DMS53 (cell line): Measurements from ENCODE around the gene PDZD4.
"Not testable (repeated sequence)": the region's sequence is repeated elsewhere in the genome, so short reads cannot be mapped to it uniquely, and the experiment has no call there.

Experiments used
- DNase-seq: peaks from one replicate; lab custom pipeline; 2025; lab: John Stamatoyannopoulos, UW

The PDZD4 gene

DNA sequence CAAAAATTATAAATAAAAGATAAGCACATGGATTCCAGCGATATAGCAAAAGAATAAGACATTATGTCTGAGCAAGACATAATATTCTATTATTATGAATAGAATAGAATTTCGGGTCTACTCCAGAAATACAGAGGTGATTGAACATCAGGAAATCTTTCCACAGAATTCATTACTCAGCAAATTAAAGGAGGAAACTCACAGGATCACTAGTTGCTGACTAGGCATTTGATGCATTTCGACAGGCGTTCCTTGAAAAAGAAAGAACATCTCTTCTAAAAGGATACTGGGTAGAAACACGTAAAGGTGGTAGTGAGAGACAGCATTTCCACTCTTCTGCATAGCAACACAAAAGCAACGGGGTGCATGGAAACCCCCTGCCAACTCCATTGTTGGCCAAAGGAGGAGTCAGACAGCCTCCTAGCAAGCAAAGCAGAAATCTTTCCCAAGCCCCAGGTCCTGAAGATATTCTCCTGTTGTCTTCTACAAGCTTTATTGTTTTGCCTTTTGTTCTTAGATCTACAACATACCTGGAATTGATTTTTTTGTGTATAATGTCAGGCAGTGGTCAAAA lies 14.3 kb upstream of the PDZD4 start:
- DNase-seq: no peak

DNA sequence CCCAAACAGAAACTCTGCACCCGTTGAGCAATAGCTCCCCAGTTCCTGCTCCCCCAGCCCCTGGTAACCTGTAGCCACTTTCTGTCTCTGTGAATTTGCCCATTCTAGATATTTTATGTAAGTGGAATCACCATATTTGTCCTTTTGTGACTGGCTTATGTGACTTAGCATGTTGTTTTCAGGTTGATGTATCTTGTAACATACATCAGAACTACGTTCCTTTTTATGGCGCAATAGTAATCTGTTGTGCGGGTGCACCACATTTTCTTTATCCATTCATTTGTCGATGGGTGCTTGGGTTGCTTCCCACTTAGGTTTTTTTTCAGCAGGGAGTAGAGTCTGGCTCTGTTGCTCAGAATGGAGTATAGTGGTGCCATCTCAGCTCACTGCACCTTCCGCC lies 6.6 kb upstream of the PDZD4 start:
- DNase-seq: no peak

DNA sequence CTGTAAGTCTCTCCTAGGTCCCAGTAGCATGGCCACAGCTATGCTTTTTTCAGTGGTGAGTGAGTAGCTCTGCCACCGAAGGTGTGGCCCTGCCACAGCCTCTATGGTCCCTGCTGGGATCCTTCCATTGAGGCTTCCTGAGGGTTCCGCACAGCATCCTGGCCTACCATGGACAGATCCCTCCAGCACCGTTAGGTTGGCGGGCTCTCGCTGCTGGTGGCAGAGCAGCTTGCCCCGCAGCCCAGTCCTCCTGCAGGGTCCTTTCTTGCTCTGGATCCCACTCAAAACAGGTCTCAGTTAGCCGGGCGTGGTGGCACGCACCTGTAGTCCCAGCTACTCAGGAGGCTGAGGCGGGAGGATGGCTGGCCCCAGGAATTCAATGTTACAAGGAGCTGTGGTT lies 2.4 kb upstream of the PDZD4 start:
- no peak for DNase-seq

DNA sequence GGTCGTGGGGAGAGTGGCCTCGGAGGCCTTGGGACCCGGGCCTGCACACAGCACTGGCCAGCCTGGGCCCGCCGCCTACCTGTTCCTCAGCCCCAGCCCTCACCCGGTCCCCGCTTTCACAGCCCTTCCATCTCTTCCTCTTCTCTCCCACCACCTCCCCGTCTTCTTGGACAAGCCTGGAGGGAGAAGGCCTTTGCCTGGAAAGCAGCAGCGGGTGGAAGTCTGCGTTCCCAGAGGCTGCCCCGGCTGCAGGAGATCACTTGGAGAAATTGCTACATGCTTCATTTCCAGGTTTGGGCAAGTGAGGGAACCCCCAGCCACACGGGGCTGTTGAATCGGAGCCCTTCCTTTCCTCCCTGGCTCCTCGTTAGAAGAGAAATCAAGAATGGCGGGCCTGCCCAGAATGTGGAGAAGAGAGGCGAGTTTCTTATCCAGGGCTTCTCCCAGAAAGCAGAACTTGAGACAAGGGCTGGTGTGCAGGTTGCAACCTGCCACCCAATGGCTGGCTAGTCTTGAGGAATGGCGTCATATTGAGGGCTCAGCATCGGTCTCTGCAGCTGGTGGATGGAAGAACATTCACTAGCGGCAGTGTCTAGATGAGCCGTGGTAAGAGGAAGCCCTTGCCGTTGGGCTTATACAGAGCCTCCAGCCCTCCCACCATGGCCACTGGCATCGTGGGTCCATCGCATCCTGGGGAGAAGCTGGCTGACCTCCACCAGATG lies 1.2 kb upstream of the PDZD4 start:
- no peak for DNase-seq

DNA sequence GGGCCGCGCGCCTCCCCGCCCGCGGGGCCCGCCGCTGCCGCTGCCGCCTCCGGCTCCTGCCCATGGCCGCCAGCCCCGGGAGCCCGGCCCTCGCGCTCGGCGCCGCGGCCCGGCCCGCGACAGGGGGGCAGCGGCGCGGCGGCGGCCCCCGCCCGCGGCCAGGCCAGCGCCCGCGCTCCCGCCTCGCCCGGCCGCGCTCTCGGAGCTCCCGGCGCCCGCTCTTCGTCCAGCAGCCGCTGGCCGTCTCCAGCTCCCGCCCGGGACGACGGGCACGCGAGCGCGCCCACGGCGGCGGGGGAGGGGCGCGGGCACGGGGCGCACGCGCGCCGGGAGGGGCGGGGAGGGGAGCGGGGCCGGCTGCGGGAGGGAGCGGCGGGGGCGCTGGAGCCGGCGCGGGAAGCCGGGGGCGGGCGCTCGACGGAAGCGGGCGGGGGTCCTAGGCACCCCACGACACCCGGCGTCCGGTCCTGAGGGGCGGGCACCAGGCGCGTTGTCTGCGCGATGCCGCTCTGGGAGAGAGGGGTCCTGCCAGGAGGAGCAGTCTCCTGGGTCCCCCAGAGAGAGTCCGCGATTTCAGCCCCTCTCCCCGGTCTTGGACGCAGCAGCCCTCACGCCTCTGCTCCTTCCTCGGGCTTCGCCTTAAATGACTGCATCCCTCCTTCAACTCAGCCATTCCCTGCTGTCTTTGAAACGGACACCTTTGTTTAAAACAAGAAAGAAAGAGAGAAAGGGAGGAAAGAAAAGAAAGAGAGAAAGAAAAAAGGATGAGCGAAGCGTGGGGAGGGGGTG lies 490 bp upstream of the PDZD4 start:
- peak; percentile 28 for DNase-seq

DNA sequence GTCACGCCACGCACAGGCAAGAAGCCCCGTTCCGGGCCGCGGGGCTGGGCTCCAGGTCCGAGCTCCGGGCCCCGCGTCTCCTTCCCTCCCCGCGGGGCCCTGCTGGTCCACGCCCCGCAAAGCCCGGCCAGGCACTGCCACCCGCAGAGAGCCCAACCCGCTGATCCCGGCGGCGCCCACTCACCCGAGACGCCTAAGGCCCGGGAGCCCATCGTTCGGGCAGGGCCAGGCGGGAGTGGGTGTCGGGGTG lies 870 bp downstream of the PDZD4 start:
- DNase-seq: no peak

DNA sequence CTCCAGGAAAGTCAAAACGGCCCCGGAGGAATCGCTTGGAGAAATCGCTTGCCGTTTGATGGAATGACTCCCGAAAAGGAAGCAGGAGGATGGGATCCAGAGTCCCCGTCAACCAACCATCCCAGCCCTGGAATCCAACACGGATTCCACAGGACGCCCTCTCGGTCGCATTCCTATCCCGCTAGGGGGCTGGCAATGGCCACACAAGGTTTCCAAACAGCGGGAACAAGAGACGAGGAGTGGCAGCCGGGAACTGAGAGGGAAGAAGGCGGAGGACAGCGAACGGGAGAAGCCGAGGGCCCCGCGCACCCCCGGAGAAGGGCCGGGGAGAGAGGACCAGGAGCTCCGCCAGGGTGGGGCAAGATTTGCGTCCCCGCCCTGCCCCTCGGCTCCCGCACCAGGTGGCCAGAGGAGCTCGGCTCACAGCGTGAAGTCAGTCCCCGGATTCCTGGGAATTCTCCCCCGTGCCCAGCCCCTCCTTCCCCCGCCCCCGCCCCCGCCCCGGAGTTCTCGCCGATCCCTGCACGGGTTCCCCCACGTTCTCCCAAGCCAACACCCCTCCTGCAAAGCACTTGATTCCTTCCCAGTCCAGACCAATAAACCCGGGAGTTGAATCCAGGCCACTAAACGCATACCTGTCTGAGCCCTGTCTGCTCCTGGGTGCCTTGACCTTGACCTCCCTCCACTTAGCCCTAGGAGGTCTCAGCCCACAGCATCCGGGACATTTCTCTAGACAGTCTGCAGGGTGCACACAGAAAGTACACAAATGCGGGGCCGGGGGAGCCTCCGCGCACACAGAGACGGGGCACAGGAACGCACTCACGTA lies 1.4 kb downstream of the PDZD4 start:
- no peak for DNase-seq

DNA sequence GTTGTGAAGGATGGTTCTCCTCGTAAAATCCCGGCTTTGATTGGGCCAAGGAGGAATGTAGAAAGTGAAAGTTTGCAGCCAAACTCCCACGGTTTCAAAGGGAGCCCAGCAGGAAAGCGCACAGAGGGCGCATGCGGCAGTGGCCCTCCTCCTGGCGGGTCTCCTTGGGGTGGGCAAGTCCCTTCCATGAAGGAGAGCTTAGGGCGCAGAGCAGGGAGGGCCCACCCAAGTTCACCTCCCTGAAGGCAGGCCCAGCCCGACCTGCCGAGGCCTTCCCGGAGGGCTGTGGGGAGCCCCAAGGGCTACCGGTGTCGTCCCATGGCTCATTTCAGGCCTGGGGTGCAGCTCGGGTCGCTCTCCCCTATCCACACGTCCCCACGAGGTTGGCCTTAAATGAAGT lies 2.0 kb downstream of the PDZD4 start:
- DNase-seq: no peak

DNA sequence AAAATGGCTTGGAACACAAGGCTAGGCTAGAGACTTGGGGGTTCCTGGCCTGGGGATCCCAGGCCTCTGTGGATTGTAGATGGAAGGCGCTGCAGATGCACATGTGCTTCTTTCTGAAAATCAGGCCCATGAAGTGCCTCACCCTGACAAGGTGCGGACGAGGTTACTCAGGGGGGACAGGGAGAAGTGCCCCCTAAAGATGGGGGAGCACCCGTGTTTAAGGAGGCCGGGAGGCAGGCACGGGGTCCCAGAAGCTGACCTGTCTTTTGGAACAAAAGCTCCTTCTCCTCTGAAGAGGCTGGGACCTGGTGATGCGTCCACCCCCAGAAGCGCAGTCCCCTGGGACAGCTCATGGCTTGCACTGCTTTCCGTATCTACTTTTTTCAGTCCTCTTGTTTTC lies 2.4 kb downstream of the PDZD4 start:
- no peak for DNase-seq

DNA sequence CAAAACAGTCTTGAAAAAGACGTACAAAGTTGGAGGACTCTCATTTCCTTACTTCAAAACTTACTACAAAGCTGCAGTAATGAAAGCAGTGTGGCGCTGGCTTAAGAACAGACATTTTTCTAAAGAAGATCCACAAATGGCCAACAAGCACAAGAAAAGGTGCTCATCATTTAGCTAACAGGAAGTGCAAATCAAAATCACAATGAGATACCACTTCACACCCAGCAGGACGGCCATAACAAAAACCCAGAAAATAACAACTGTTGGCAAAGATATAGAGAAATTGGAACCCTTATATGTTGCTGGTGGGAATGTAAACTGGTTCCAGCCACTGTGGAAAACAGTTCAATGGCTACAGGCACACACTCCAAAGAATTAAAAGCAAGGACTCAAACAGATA lies 3.3 kb downstream of the PDZD4 start:
- DNase-seq: no peak

DNA sequence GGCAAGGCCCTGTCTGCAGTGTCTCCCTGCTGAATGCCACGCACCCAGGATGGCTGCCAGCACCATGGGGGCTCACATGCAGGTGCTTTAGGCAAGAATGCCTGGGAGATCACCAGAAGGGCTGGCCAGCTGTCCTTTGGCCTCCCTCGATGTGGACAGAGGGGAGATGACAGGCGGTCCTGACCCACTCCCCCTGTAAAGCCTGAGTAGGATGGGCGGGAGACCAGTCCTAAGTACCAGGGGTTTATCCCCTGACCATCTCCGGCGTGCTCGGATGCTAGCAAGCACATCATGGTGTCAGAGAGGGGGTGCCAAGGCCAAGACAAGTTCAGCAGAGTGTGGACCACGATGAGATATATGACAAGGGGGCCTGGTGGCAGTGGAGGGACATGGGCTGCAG lies 5.3 kb downstream of the PDZD4 start:
- DNase-seq: no peak

DNA sequence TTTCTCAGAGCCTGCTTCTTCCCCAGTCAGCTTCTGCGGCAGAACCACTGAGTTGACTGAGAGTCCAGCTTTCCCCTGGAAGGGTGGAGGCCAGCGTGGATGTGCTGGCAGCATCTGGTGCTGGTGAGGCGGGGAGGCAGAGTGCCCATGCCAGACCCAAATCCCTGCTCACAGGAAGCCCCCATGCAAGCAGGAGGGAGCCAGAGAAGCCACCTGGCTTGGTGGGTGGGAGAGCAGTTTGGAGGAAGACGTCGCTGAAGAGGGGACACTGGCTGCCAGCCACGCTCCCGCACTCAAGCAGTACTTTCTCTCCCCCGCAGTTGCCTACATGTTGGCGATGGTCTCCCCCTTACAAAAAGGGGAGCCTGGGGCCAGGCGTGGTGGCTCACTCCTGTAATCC lies 6.0 kb downstream of the PDZD4 start:
- no peak for DNase-seq

DNA sequence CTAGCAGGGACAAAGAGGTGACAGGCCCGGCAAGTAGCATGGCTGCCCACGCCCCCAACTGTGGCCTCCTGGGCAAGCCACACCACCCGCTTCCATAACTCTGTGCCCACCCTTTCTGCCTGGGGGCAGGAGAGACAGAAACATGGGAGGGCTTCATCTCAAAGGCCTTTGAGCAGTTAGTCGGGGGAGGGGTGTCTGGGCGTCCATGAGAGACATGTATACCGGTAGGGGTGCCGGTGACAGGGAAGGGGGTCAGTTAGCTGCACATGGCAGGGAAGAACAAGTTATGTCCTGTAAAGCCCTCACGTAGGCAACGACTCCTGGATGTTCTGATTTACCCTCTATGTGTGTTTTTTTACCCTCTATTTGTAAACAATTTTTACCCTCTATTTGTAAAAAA lies 9.3 kb downstream of the PDZD4 start:
- DNase-seq: no peak

DNA sequence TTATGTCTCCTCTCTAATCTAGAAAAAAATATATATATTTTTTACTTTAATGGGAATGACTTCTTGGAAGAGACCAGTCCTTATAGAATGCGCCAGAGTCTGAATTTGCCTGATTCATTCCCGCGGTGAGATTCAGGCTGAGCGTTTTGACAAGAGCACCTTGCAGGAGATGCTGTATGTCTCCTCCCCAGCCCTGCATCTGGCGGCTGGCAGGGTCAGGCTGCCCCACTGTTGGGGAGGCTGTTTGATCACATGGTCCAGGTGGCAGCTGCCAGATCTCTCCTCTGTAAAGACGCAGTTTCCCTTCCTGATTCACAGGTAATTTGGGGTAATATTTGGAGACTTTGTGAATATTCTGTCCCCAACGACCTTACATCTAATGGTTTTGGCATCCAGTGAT lies 9.7 kb downstream of the PDZD4 start:
- no peak for DNase-seq

DNA sequence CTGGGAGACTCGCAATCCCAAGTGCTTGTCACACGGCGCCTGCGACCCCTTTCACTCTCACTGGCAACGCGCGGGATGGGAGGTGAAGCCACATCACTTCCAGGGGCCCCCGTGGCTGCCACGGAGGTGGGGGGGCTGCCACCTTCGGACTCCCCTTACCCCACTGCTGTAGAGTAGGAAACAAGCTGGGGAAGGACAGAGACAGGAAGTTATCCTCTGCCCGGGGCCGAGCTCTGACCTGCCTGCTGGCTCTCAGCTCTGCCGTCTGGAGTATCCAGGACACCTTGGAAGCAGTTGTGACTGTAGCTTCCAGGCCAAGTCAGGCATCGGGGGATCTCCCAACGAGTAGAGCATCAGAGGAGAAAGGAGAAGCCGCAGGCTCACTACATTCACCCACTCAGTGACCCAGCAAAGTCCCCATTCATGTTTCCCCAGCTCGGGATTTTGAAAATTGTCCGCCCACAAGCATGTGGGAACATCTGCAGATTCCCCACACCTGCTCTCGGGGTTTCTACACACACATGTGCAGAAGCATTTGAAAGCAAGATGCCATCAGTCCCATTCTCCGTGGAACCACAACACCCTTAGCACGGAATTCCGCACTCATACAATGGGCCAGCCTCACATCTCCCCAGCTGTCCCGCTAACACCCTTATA lies 10.8 kb downstream of the PDZD4 start:
- peak; percentile 46 for DNase-seq

DNA sequence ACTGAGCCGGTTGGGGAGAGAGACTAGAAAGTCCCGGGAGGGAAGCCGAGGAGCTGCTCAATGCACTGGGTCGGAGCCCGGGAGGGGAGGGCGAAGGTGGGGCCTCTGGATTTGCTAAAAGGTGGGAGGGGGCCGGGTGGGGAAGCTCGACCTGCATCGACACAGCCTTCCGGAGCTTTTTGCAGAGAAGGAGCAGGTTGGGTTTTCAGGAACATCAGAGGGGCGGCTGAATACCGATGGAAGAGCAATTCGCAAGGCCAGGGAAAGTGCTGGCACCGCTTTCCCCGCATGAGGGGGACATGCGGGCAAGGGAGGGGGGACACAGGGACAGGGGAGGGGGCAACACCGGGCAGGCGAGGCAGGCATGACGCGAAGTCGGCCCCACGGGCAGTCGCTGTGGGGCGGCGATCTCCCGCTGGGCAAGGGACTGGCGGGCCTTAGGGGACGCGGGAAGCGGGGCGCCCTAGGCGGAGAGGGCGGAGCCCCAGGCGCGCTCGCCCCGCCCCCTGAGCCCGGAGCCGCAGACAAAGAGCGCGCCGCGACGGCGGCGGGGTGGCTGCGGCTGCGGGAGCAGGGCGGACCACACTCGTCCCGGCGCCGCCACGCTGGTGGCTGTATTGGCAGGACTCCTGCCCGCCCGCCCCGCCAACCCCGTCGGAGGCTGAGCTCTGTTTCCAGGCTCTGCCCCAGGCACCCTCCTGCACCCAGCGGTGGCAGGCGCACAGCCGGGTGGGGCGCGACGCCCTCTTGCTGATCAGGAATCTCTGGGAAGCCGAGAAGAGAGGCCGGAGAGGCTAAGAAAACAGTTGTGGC lies 11.6 kb downstream of the PDZD4 start:
- peak; percentile 66 for DNase-seq

DNA sequence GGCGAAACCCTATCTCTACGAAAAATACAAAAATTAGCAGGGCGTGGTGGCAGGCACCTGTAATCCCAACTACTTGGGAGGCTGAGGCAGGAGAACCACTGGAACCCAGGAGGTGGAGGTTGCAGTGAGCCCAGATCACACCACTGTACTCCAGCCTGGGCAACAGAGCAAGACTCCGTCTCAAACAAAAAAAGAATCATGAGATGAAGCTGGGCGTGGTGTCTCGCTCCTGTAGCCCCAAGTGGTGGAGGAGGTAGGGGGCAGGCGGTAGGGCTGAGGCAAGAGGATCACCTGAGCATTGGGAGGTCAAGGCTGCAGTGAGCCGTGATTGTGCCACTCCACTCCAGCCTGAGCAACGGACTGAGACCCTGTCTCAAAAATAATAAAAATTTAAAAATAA lies 12.3 kb downstream of the PDZD4 start:
- DNase-seq: not testable (repeated sequence)

DNA sequence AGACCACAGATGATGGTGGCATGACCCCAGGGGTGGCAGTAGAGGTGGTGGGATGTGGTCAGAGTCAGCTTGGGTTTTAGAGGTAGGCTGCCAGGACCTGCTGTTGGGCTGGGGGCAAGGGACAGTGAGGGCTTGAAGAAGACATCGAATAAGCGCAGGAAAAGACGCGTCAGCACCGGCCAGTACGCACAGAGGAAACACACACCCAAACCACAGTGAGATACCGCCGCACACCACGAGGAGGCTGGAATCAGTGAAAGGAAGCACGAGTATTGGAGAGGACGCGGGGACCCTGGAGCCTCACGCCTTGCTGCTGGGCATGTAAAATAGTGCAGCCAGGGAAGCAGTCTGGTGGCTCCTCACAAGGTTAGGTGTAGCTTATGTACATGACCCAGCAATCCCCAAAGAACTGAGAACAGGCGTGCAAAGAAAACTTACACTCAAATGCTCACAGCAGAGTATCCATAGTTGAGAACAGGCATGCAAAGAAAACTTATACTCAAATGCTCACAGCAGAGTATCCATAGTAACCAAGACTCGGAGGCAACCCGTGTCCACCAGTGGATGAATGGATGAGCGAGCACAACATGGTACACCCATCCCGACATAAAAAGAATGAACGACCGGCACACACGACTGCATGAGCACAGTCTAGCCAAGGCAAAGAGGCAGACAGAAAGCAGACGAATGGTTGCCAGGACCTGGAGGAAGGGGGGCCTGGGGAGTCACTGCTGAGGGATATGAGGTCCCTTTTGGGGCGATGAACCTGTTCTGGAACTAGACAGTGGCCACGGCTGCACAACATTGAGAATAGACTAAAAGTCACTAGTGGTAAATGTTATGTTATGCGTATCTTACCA lies 13.3 kb downstream of the PDZD4 start:
- peak; percentile 47 for DNase-seq

DNA sequence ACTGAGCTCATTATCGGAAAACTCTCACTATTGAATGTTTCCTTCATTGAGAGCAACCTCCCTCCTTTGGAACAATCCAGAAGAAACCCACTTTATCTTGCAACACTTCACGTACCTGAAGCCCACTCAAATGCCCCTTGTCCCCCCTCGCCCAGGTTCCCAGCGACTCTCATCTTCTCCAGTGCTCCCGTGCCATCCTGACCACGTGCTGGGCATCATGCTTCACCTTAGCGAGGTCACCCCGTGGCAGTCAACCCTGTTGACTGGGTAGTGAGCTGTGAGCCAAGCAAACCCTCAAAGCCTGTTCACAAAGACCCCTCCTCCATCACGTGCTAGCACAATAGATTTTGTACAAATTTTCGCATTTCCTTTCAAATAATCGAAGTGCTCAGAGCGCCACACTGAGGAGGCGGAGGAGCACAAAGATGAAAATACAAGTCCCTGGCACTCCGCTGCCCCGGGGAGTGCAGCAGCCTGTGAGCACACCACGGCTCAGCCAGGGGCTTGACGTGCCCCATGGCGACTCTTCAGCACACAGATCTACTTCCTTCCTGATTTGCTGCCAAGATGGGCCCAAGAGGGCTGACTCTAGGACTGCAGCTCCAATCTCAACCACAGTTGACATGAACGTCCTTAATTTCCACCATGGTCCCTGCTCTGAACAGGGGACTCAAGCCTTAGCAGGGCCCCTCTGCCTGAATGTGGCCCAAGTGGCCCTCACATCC lies 15.6 kb downstream of the PDZD4 start:
- DNase-seq: no peak

DNA sequence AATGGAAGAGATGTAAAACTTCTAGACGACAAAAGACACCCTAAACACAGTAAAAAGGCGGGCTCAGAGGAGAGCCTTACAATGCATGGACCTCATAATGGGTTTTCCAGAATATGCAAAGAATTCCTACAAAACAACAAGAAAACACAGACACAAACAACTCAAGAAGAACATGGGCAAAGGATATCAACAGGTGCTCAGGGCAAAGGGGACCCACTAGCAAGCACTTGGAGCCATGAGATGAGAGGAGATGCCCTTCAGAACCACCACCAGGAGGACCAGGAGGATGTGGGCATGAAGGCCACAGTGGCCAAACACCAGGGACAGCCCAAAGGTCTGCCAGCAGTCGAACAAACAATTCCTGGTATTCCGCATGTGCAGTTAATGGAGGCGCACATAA lies 17.2 kb downstream of the PDZD4 start:
- DNase-seq: no peak
